ENCODE measurements around the gene LCE2C.

The LCE2C gene

DNA sequence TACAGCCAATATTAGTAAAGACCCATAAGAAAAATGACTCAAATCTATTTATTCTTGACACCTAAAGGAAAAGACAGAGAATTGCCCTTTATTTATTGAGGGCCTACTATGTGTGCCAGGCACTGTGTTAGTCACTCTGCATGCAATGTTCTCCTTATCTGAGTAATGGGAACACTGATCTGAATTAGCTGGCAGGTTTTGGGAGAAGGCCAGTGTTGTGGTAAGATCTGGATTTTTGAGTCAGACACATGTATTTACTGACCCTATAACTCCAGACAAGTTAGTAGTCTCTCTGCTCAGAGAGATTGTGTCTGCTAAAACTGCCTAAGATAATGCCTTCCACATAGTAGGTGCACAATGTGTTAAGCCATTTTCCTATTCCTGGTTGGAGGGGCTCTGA is 50.2 kb downstream of the LCE2C start:
- DNase-seq (ENCODE audit: low read depth in 3 of 3), result no peak

Measured in stimulated activated CD4-positive, alpha-beta T cell treated with anti-CD3 and anti-CD28 coated beads, TNF-alpha, amount 100 ng/mL, for 24 hours (primary cell).